Fibroblast of skin of right quadriceps (primary cell): Measurements from ENCODE around the gene FOXK2.

Source experiments
- DNase-seq: peaks from one replicate; pipeline ENCODE4 v3.0.0-alpha.2; 2013

Gene FOXK2

GRCh38 chr17:82592767-82593589, 73.4 kb downstream of the FOXK2 start:
- DNase-seq: peak; percentile 80

GRCh38 chr17:82593590-82594087, 74.1 kb downstream of the FOXK2 start:
- no peak for DNase-seq

GRCh38 chr17:82594571-82594970, 75.0 kb downstream of the FOXK2 start:
- no peak for DNase-seq

GRCh38 chr17:82595893-82596292, 76.4 kb downstream of the FOXK2 start:
- no peak for DNase-seq

- no peak for DNase-seq
Measured at GRCh38 chr17:82596296-82596695, 76.8 kb downstream of the FOXK2 start.

GRCh38 chr17:82596837-82597672, 77.5 kb downstream of the FOXK2 start:
- DNase-seq: no peak

- peak; percentile 30 for DNase-seq
Measured at GRCh38 chr17:82598256-82599119, 79.0 kb downstream of the FOXK2 start.

- DNase-seq: no peak
Measured at GRCh38 chr17:82599674-82600661, 80.4 kb downstream of the FOXK2 start.

- no peak for DNase-seq
Measured at GRCh38 chr17:82600731-82601446, 81.4 kb downstream of the FOXK2 start.

- DNase-seq: no peak
Measured at GRCh38 chr17:82601447-82602000, 82.0 kb downstream of the FOXK2 start.

GRCh38 chr17:82602487-82602886, 83.0 kb downstream of the FOXK2 start:
- no peak for DNase-seq

- DNase-seq: no peak
Measured at GRCh38 chr17:82602986-82603710, 83.6 kb downstream of the FOXK2 start.

GRCh38 chr17:82603981-82604448, 84.5 kb downstream of the FOXK2 start:
- DNase-seq: no peak

- DNase-seq: no peak
Measured at GRCh38 chr17:82604532-82604931, 85.0 kb downstream of the FOXK2 start.

- no peak for DNase-seq
Measured at GRCh38 chr17:82605939-82606600, 86.5 kb downstream of the FOXK2 start.

GRCh38 chr17:82608816-82609215, 89.3 kb downstream of the FOXK2 start:
- no peak for DNase-seq

GRCh38 chr17:82609655-82610054, 90.1 kb downstream of the FOXK2 start:
- no peak for DNase-seq

- DNase-seq: peak; percentile 48
Measured at GRCh38 chr17:82611140-82612058, 91.9 kb downstream of the FOXK2 start.
